ENCODE data around the gene INPP5B. TPM values are rescaled to one million over a fixed set of nuclear protein-coding genes. Genes with fewer than 3 reads are reported as not detected.

The INPP5B gene
- total and polyA plus RNA-seq, 2 experiments from 2014 or later, result 6.9 to 29.1 TPM

DNA sequence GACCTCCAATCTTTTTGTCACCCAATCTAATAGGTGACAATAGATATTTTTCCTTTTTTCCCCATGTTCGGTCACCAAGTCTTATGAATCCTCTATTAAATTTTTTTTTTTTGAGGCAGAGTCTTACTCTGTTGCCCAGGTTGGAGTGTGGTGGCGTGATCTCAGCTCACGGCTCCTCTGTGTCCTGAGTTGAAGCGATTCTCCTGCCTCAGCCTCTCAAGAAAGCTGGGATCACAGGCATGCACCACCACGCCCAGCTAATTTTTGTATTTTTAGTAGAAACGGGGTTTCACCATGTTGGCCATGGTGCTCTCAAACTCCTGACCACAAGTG is 45.0 kb downstream of the INPP5B start:
- TF ChIP-seq ZNF331 (CRISPR knock-in tag; IDR thresholded peaks at IDR 0.05; ENCODE audit: low read depth) (no peak), POLR2AphosphoS5 (IDR thresholded peaks at IDR 0.05; ENCODE audit: low read depth) (no peak), ZNF114 (CRISPR knock-in tag; IDR thresholded peaks at IDR 0.05) (no peak), REST (IDR thresholded peaks at IDR 0.05; ENCODE audit: unreplicated experiment) (no peak), JUNB (IDR thresholded peaks at IDR 0.05; ENCODE audit: unreplicated experiment) (no peak), ETS1 (IDR thresholded peaks at IDR 0.05) (no peak), EZH2 (IDR thresholded peaks at IDR 0.05; ENCODE audit: low read depth, unreplicated experiment) (no peak), CREB1 (CRISPR knock-in tag; IDR thresholded peaks at IDR 0.05; ENCODE audit: low read depth) (no peak)
- TF ChIP-seq, protein P1, sequence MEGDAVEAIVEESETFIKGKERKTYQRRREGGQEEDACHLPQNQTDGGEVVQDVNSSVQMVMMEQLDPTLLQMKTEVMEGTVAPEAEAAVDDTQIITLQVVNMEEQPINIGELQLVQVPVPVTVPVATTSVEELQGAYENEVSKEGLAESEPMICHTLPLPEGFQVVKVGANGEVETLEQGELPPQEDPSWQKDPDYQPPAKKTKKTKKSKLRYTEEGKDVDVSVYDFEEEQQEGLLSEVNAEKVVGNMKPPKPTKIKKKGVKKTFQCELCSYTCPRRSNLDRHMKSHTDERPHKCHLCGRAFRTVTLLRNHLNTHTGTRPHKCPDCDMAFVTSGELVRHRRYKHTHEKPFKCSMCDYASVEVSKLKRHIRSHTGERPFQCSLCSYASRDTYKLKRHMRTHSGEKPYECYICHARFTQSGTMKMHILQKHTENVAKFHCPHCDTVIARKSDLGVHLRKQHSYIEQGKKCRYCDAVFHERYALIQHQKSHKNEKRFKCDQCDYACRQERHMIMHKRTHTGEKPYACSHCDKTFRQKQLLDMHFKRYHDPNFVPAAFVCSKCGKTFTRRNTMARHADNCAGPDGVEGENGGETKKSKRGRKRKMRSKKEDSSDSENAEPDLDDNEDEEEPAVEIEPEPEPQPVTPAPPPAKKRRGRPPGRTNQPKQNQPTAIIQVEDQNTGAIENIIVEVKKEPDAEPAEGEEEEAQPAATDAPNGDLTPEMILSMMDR (conservative IDR thresholded peaks at IDR 0.05; ENCODE audit: low read depth in 2 of 2), result no peak
- TF ChIP-seq, protein P2, sequence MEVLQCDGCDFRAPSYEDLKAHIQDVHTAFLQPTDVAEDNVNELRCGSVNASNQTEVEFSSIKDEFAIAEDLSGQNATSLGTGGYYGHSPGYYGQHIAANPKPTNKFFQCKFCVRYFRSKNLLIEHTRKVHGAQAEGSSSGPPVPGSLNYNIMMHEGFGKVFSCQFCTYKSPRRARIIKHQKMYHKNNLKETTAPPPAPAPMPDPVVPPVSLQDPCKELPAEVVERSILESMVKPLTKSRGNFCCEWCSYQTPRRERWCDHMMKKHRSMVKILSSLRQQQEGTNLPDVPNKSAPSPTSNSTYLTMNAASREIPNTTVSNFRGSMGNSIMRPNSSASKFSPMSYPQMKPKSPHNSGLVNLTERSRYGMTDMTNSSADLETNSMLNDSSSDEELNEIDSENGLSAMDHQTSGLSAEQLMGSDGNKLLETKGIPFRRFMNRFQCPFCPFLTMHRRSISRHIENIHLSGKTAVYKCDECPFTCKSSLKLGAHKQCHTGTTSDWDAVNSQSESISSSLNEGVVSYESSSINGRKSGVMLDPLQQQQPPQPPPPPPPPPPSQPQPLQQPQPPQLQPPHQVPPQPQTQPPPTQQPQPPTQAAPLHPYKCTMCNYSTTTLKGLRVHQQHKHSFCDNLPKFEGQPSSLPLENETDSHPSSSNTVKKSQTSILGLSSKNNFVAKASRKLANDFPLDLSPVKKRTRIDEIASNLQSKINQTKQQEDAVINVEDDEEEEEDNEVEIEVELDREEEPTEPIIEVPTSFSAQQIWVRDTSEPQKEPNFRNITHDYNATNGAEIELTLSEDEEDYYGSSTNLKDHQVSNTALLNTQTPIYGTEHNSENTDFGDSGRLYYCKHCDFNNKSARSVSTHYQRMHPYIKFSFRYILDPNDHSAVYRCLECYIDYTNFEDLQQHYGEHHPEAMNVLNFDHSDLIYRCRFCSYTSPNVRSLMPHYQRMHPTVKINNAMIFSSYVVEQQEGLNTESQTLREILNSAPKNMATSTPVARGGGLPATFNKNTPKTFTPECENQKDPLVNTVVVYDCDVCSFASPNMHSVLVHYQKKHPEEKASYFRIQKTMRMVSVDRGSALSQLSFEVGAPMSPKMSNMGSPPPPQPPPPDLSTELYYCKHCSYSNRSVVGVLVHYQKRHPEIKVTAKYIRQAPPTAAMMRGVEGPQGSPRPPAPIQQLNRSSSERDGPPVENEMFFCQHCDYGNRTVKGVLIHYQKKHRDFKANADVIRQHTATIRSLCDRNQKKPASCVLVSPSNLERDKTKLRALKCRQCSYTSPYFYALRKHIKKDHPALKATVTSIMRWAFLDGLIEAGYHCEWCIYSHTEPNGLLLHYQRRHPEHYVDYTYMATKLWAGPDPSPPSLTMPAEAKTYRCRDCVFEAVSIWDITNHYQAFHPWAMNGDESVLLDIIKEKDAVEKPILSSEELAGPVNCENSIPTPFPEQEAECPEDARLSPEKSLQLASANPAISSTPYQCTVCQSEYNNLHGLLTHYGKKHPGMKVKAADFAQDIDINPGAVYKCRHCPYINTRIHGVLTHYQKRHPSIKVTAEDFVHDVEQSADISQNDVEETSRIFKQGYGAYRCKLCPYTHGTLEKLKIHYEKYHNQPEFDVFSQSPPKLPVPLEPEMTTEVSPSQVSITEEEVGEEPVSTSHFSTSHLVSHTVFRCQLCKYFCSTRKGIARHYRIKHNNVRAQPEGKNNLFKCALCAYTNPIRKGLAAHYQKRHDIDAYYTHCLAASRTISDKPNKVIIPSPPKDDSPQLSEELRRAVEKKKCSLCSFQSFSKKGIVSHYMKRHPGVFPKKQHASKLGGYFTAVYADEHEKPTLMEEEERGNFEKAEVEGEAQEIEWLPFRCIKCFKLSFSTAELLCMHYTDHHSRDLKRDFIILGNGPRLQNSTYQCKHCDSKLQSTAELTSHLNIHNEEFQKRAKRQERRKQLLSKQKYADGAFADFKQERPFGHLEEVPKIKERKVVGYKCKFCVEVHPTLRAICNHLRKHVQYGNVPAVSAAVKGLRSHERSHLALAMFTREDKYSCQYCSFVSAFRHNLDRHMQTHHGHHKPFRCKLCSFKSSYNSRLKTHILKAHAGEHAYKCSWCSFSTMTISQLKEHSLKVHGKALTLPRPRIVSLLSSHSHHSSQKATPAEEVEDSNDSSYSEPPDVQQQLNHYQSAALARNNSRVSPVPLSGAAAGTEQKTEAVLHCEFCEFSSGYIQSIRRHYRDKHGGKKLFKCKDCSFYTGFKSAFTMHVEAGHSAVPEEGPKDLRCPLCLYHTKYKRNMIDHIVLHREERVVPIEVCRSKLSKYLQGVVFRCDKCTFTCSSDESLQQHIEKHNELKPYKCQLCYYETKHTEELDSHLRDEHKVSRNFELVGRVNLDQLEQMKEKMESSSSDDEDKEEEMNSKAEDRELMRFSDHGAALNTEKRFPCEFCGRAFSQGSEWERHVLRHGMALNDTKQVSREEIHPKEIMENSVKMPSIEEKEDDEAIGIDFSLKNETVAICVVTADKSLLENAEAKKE (CRISPR knock-in tag; IDR thresholded peaks at IDR 0.05), result no peak
- ATAC-seq (no peak), DNase-seq (ENCODE audit: low spot score) (no peak)
- no peaks in the 10 kb centered on the region for H3K27me3 ChIP-seq (ENCODE audit: insufficient read depth)
- H3K4me1 ChIP-seq (ENCODE audit: insufficient read depth), result no peaks in the 10 kb centered on the region
- Mint-ChIP-seq H3K4me1 (no peaks in the 10 kb centered on the region), H3K27me3 (ENCODE audit: insufficient read depth, low read depth, poor library complexity) (peaks cover 4% of the 10 kb centered on the region), H3K4me3 (no peak overlapping the region), H3K27ac (no peak overlapping the region), H3K36me3 (ENCODE audit: low read depth) (peaks cover 33% of the 10 kb centered on the region), H3K9me3 (peaks cover 20% of the 10 kb centered on the region)
- no peaks in the 10 kb centered on the region for H3F3A ChIP-seq (replicated peaks; ENCODE audit: low read depth)
- no peak overlapping the region for H2AFZ ChIP-seq
- H3K79me2 ChIP-seq (replicated peaks; ENCODE audit: insufficient read depth), result 0 out of 2 replicates have a peak, but pooled peaks cover 3% of the 10 kb centered on the region
- H3K36me3 ChIP-seq (ENCODE audit: insufficient read depth), result no peaks in the 10 kb centered on the region; the same call in 1 of the 2 replicates
- H3K4me3 ChIP-seq, result no peak overlapping the region
- H3K4me2 ChIP-seq, result no peak overlapping the region
- H3K27ac ChIP-seq (ENCODE audit: low read depth), result no peak overlapping the region; the same call in 1 of the 2 replicates
- no peaks in the 10 kb centered on the region for H4K20me1 ChIP-seq (replicated peaks; ENCODE audit: insufficient read depth)
- H3K9me2 ChIP-seq (ENCODE audit: insufficient read depth), result no peaks in the 10 kb centered on the region
